NB4 (cell line): ENCODE results near the gene SEC23B.

Experiments used
- CTCF ChIP-seq: IDR thresholded peaks from one replicate; pipeline ENCODE4 v1.5.1; 2012; ENCODE audit warnings: low read depth, low read length
- POLR2A ChIP-seq: IDR thresholded peaks from 2 replicates; pipeline ENCODE4 v1.6.1; 2011; ENCODE audit warnings: mild to moderate bottlenecking; ENCODE audit not compliant: insufficient read length; ENCODE audit errors: extremely low read depth

- TF ChIP-seq CTCF (no peak), POLR2A (no peak)
Observed at GRCh38 chr20:18543216-18543615, 35.5 kb downstream of the SEC23B start.
